Measurements from ENCODE around the gene RPAP3.

RPAP3 gene

DNA sequence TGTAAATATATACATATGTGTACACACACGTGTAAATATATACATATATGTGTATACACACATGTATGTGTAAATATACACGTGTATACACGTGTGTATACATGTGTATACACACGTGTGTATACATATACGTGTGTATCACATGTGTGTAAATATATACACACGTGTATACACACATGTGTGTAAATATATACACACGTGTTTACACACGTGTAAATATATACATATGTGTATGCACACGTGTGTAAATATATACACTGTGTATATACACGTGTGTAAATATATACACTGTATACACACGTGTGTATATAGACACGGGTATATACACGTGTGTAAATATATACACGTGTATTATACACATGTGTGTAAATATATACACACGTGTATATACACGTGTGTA is 71.7 kb downstream of the RPAP3 start:
- H3K27ac ChIP-seq (ENCODE audit: low read depth, low read length): no peak overlapping the region
- H3K9me3 ChIP-seq (ENCODE audit: control insufficient read depth, insufficient read depth, low read length): peaks cover 19% of the 10 kb centered on the region

DNA sequence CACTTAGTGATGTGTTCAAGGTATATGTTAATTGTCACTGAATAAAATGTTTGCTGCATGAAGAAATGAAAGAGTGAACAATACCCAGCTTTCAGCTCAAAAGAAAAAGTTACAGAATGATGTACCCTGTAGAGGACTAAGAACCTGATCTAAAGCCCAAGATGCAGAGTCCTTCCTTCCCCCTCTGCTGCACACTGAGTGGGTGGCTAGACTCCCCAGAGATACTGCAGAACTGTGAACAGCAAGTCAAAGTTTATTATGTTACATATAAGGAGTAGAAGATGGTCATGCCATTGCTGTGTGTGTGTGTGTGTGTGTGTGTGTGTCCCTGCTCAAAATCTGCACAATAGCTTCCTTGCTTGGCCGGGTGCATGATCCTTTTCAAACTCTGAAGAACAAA is 83.9 kb downstream of the RPAP3 start:
- Histone ChIP-seq H3K36me3 (ENCODE audit: control insufficient read depth, insufficient read depth, low read length) (no peaks in the 10 kb centered on the region), H3K4me3 (ENCODE audit: low read depth, low read length) (no peak overlapping the region), H3K27me3 (ENCODE audit: control insufficient read depth, insufficient read depth, low read length) (no peaks in the 10 kb centered on the region), H3K9me3 (ENCODE audit: control insufficient read depth, insufficient read depth, low read length) (no peaks in the 10 kb centered on the region), H3K4me1 (ENCODE audit: control insufficient read depth, insufficient read depth, low read length) (no peaks in the 10 kb centered on the region), H3K27ac (ENCODE audit: low read depth, low read length) (no peak overlapping the region), H3K9ac (ENCODE audit: low read depth, low read length) (no peak overlapping the region)

More for the DNA sequence above, 71.7 kb downstream of the RPAP3 start:
- Histone ChIP-seq H3K27me3 (ENCODE audit: control insufficient read depth, insufficient read depth, low read length) (no peaks in the 10 kb centered on the region), H3K36me3 (ENCODE audit: control insufficient read depth, insufficient read depth, low read length) (no peaks in the 10 kb centered on the region), H3K9ac (ENCODE audit: low read depth, low read length) (no peak overlapping the region), H3K4me1 (ENCODE audit: control insufficient read depth, insufficient read depth, low read length) (peaks cover 4% of the 10 kb centered on the region), H3K4me3 (ENCODE audit: low read depth, low read length) (peak overlapping the region; percentile 4; the same call in 1 of the 2 replicates)

DNA sequence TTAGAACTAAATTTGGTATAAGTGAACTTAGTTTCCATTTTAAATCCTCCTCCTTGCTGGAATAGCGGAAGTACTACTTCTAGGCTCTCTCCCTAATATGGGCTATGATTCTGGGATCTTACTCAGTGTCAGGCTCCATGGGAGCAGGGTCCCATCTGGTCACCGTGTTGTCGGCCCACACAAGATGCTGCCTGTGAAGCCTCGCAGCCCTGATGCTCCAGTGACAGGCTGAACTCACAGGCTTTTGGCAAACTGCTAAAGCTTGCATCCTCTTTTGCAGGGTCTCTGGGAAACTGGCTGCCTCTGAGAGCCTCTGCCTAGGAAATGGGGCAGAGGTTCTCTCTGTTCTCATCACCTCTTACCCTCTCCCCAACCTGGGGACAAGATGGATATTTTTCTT is 88.4 kb downstream of the RPAP3 start:
- Histone ChIP-seq H3K27me3 (ENCODE audit: control insufficient read depth, insufficient read depth, low read length) (no peaks in the 10 kb centered on the region), H3K9ac (ENCODE audit: low read depth, low read length) (no peak overlapping the region), H3K9me3 (ENCODE audit: control insufficient read depth, insufficient read depth, low read length) (peaks cover 25% of the 10 kb centered on the region), H3K4me1 (ENCODE audit: control insufficient read depth, insufficient read depth, low read length) (no peaks in the 10 kb centered on the region), H3K4me3 (ENCODE audit: low read depth, low read length) (no peak overlapping the region), H3K36me3 (ENCODE audit: control insufficient read depth, insufficient read depth, low read length) (no peaks in the 10 kb centered on the region), H3K27ac (ENCODE audit: low read depth, low read length) (no peak overlapping the region)

DNA sequence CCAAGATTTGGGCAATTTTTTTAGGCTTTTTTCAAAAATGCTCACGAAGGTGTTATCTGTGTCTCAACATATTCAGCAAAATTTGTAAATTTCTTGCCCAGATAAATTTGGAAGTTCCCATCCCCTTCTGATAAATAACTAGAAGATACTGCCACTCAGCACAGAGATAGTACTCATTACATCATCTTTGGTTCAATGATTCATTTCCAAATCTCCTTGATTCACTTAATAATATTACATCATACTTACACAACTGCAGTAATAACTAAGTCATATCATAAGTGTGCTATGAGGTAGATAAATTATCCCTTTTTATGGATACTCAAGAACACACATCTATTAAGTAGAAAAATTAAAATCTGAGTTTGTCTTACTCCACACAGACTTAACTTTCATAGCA is 89.4 kb downstream of the RPAP3 start:
- Histone ChIP-seq H3K9me3 (ENCODE audit: control insufficient read depth, insufficient read depth, low read length) (peaks cover 34% of the 10 kb centered on the region), H3K27ac (ENCODE audit: low read depth, low read length) (no peak overlapping the region), H3K9ac (ENCODE audit: low read depth, low read length) (no peak overlapping the region), H3K27me3 (ENCODE audit: control insufficient read depth, insufficient read depth, low read length) (no peaks in the 10 kb centered on the region), H3K4me1 (ENCODE audit: control insufficient read depth, insufficient read depth, low read length) (no peaks in the 10 kb centered on the region), H3K36me3 (ENCODE audit: control insufficient read depth, insufficient read depth, low read length) (no peaks in the 10 kb centered on the region), H3K4me3 (ENCODE audit: low read depth, low read length) (no peak overlapping the region)

DNA sequence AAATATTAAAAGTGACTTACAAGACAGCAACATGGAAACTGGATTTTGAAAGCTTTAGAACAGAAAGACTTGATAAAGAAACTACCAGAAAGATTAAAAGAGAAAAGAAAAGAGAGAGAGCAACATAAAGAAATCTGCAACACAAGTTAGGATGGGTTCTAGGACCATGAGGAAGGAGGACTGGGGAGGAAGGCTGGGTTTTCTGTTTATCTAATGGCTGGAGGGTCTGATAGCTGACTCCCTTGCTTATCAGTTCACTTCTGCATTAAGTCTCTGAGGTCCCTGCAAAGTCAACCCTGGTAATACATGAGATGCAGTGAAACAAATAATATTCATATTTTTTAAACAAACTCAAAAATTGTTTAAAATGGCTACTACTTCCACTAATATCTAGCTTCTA is 90.1 kb downstream of the RPAP3 start:
- Histone ChIP-seq H3K9ac (ENCODE audit: low read depth, low read length) (no peak overlapping the region), H3K36me3 (ENCODE audit: control insufficient read depth, insufficient read depth, low read length) (no peaks in the 10 kb centered on the region), H3K27me3 (ENCODE audit: control insufficient read depth, insufficient read depth, low read length) (no peaks in the 10 kb centered on the region), H3K4me3 (ENCODE audit: low read depth, low read length) (no peak overlapping the region), H3K4me1 (ENCODE audit: control insufficient read depth, insufficient read depth, low read length) (no peaks in the 10 kb centered on the region), H3K27ac (ENCODE audit: low read depth, low read length) (no peak overlapping the region), H3K9me3 (ENCODE audit: control insufficient read depth, insufficient read depth, low read length) (peaks cover 34% of the 10 kb centered on the region)

DNA sequence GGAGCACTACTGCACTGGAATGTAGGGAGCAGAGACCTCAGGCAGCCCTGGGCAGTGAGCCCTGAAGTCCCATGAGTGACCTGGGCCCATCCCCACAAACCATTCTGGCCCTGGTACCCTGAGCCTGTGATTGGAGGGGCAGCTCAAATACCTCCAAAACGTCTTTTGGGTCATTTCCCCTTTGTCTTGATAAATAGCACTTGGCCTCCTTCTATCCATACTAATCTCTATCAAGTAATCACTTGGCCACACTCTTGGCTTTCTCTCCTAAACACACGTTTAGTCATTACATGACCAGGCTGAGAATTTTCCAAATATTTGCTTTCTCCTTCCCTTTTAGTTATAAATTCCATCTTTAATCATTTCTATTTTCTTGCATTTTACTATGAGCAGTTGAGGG is 91.3 kb downstream of the RPAP3 start:
- no peak overlapping the region for H3K4me3 ChIP-seq (ENCODE audit: low read depth, low read length)
- no peaks in the 10 kb centered on the region for H3K27me3 ChIP-seq (ENCODE audit: control insufficient read depth, insufficient read depth, low read length)
- no peaks in the 10 kb centered on the region for H3K36me3 ChIP-seq (ENCODE audit: control insufficient read depth, insufficient read depth, low read length)
- peaks cover 34% of the 10 kb centered on the region for H3K9me3 ChIP-seq (ENCODE audit: control insufficient read depth, insufficient read depth, low read length)
- no peak overlapping the region for H3K27ac ChIP-seq (ENCODE audit: low read depth, low read length)
- no peaks in the 10 kb centered on the region for H3K4me1 ChIP-seq (ENCODE audit: control insufficient read depth, insufficient read depth, low read length)
- no peak overlapping the region for H3K9ac ChIP-seq (ENCODE audit: low read depth, low read length)

DNA sequence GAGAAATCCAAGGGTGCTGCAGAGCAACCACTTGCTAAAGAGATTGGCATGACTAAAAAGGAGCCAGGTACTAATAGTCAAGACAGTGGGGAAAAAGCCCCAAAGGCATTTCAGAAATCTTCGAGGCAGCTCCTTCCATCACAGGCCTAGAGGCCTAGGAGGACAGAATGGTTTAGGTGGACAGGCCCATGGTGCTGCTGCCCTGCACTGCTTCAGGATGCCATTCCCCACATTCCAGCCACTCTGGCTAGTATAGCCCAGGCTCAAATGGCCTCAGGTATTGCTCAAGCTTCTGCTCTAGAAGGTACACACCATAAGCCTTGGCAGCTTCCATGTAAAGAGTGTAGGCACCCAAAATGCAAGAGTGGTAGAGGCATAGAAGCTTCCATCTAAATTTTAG is 92.9 kb downstream of the RPAP3 start:
- Histone ChIP-seq H3K4me3 (ENCODE audit: low read depth, low read length) (no peak overlapping the region), H3K27ac (ENCODE audit: low read depth, low read length) (no peak overlapping the region), H3K9ac (ENCODE audit: low read depth, low read length) (no peak overlapping the region), H3K36me3 (ENCODE audit: control insufficient read depth, insufficient read depth, low read length) (no peaks in the 10 kb centered on the region), H3K4me1 (ENCODE audit: control insufficient read depth, insufficient read depth, low read length) (no peaks in the 10 kb centered on the region), H3K9me3 (ENCODE audit: control insufficient read depth, insufficient read depth, low read length) (peaks cover 42% of the 10 kb centered on the region), H3K27me3 (ENCODE audit: control insufficient read depth, insufficient read depth, low read length) (no peaks in the 10 kb centered on the region)

DNA sequence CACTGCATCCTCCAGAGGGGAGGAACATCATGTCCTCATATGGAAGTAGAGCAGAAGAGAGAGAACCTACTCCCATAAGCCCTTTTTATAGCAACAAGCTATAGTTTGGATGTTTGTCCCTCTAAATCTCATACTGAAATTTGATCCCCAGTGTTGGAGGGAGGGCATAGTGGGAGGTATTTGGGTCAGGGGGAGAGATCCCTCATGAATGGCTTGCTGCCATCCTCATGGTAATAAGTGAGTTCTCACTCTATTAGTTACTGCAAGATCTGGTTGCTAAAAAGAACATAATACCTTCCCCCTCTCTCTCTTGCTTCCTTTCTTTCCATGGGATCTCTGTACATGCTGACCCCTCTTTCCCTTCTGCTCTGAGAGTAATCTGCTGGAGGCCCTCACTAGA is 93.9 kb downstream of the RPAP3 start:
- no peak overlapping the region for H3K4me3 ChIP-seq (ENCODE audit: low read depth, low read length)
- no peaks in the 10 kb centered on the region for H3K27me3 ChIP-seq (ENCODE audit: control insufficient read depth, insufficient read depth, low read length)
- H3K9me3 ChIP-seq (ENCODE audit: control insufficient read depth, insufficient read depth, low read length): peaks cover 51% of the 10 kb centered on the region
- no peaks in the 10 kb centered on the region for H3K36me3 ChIP-seq (ENCODE audit: control insufficient read depth, insufficient read depth, low read length)
- no peak overlapping the region for H3K9ac ChIP-seq (ENCODE audit: low read depth, low read length)
- no peaks in the 10 kb centered on the region for H3K4me1 ChIP-seq (ENCODE audit: control insufficient read depth, insufficient read depth, low read length)
- H3K27ac ChIP-seq (ENCODE audit: low read depth, low read length): no peak overlapping the region

Data from HUES48 (cell line).